Measurements from ENCODE around the gene NKAIN2.
"Not testable (repeated sequence)": the region's sequence is repeated elsewhere in the genome, so short reads cannot be mapped to it uniquely, and the experiment has no call there.

Gene NKAIN2

GRCh38 chr6:124658053-124658452 lies 854.4 kb downstream of the NKAIN2 start:
- DNase-seq, result no peak

DNA sequence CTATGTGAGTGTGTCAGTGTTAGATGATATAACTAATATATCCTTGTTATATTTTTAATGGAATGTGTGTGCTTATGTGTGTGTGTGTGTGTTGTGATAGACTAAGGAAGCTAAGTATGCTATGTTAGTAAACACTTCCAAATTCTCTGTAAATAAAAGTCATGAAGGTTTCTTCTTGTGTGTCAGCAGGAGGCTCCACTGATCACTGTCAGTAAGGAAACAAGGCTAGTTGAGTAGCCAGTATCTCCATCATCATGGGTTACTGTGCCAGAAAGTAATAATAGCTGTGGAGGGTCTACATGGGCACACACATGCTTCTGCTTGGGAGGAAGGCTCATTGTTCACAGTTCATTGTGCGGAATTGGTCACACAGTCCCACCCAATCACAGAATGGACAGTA lies 855.8 kb downstream of the NKAIN2 start:
- DNase-seq, result no peak

- no peak for DNase-seq
Measured at GRCh38 chr6:124660185-124660584, 856.5 kb downstream of the NKAIN2 start.

DNA sequence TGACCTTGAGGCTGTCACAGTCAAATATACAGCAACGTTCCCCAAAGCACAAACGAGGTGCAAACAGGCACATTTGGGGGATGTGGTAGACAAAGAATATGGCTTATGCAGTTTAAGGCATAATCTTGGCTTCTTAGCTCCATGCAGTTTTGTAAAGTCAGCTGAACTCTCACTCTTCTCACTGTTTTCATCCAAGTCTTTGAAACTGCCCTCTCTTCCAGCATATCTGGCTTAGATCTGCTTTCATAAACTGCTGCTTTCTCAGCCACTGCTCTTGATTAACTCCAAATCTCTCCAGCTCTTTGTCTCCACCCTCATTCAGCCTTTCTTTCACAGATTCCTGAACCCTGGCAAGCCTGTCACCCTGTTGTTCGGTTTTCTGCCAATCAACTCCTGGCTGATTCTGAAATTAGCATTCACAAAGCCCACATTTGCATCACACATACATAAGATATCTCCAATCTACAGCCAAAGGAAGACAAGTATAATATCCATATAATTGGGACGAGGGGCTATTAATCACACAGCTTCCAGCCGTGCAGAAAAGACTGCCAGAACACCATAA lies 857.5 kb downstream of the NKAIN2 start:
- no peak for DNase-seq

- no peak for DNase-seq
Measured at GRCh38 chr6:124668028-124668427, 864.4 kb downstream of the NKAIN2 start.

GRCh38 chr6:124669713-124670480 lies 866.2 kb downstream of the NKAIN2 start:
- DNase-seq, result no peak

DNA sequence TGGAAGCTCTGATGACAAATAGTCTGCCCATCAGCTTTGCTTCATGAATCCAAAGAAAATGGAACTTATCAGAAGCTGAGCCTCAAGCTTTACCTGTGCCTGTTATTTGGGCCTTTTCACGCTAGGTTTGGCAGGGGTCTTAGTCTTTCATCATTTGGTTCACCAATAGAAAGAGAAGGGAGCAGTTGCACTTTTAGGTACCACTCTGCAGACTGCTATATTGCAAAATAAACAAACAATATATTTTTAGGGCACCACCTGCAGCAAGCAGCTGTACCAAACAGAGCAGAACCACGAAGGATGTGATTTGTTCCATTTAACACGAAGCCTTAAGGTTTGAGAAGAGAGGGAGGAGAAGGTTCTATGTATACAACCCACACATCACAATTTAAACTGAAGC lies 867.1 kb downstream of the NKAIN2 start:
- DNase-seq, result no peak

- no peak for DNase-seq
Measured at GRCh38 chr6:124671324-124671723, 867.7 kb downstream of the NKAIN2 start.

DNA sequence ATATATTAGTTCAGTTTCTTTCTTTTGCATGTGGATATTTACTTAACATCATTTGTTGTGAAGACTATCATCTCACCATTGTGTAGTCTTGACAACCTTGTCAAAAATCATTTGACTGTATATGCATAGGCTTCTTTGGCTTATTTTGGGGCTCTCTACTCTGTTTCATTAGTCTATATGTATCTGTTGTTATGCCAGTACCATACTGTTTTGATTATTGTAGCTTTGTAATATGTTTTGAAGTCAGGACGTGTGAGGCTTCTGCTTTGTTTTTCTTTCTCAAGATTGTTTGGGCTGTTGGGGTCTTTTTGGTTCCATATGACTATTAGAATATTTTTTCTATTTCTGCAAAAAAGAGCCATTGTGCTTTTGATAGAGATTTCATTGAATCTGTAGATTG lies 870.4 kb downstream of the NKAIN2 start:
- no peak for DNase-seq

DNA sequence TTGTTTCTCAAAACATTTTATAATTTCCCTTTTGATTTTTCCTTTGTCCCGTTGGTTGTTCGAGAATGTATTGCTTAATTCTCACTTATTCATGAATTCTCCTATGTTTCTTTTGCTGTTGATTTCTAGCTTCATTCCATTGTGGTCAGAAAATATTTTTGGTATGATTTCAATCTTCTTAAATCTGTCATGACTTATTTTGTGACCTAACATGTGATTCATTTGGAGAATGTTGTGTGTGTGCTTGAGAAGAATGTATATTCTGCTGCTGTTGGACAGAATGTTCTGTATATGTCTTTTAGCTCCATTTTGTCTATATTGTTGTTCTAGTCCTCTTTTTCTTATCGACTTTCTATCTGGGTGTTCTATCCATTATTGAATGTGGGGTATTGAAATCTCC lies 872.4 kb downstream of the NKAIN2 start:
- DNase-seq, result no peak

DNA sequence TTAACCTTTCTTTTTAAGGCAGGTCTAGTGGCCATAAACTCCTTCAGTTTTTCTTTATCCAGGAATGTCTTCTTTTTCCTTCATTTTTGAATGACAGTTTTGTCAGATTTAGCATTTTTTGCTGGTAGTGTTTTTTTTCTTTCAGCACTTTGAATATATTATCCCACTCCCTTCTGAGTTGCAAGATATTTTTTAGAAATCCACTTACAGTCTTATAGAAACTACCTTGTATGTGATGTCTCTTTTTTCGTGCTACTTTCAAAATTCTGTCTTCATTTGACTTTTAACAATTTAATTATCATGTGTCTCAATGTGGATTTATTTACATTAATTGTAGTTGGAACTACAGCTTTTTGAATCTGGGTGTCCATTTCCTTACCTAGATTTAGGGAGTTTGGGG lies 874.2 kb downstream of the NKAIN2 start:
- no peak for DNase-seq

DNA sequence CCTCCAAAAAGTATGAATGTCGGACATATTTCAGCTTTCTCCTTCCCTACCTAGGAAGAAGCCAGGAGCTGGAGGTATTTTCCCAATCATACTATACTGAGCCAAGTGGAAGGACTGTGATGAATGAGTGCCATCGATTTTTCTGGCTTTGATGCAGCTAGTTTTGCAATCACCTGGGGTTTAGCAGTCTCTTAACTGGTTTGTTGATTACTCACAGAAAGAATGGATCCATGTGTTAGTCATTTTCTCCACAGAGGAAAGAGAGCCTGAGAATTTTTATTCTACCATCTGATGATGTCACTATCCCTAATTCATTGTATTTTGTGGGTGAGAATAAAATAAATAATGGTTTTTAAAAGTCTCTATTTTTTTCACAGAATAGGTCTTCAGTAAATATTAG lies 875.7 kb downstream of the NKAIN2 start:
- DNase-seq, result no peak

DNA sequence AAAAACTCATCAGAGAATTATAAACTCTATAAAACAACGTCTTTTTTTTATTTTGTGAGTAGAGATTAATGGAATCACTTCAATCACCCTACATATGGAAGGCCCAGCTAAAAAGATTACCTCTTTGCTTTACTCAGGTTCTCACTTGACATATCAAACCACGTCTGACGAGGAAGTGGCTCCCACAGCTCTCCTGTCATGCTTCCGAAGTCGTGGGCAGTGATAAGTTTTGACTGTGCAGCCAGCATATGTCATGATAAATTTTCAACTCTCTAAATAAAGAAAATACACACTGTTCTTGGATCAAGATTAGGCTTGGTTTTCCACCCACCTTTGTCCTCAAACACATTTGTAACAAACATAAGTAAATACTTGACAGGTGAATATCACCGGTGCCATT lies 879.1 kb downstream of the NKAIN2 start:
- DNase-seq, result no peak

- DNase-seq, result no peak
Measured at GRCh38 chr6:124683507-124683906, 879.8 kb downstream of the NKAIN2 start.

- DNase-seq, result no peak
Measured at GRCh38 chr6:124684621-124685020, 881.0 kb downstream of the NKAIN2 start.

GRCh38 chr6:124688369-124688768 lies 884.7 kb downstream of the NKAIN2 start:
- DNase-seq, result no peak

DNA sequence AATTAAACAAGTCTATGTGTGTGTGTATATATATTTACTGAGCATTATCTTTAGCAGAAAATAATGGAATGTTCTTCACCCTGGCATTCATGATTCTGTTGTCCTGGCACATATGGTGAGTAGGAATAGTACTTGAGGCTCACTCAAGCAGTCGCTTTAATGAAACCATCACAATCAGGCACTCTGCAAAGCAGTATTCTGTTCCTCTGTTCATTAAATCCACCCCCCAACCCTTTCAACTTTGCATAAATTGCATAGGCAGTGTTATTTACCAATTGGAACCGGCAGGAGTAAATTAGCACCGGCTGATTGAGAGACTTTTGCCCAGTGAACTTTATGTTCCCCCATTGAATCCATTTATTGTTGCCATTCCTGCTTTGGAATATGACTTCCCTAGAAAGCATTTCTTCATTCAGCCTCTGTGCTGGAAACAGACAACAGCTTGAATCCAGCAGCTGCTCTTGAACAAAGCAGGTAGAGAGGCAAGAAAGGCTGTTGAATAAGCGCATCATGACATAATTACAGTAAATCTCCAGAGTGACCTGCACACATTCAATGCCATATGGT lies 890.6 kb downstream of the NKAIN2 start:
- no peak for DNase-seq

- DNase-seq, result no peak
Measured at GRCh38 chr6:124699038-124699437, 895.4 kb downstream of the NKAIN2 start.

- DNase-seq, result no peak
Measured at GRCh38 chr6:124703541-124703940, 899.9 kb downstream of the NKAIN2 start.

GRCh38 chr6:124712532-124712931 lies 908.9 kb downstream of the NKAIN2 start:
- DNase-seq, result not testable (repeated sequence)

- DNase-seq, result no peak
Measured at GRCh38 chr6:124714728-124715127, 911.1 kb downstream of the NKAIN2 start.

DNA sequence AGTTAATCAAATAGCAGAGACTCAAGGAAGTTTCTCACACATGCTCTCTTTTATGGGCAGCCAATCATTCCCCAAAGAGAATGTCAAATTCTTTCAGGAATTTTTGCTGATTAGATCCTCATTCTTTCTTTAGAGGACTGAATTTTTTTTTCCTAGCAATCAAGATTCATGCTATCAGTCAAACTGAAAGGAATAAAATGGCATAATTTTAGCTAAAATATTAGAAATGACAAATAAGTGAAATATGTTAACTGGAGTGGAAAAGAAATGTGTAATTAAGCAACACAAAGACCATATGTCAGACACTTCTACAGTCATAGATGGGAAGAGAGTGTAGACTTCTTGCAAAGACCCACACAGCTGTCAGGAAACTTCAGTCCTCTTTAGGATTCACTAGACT lies 916.2 kb downstream of the NKAIN2 start:
- no peak for DNase-seq

- no peak for DNase-seq
Measured at GRCh38 chr6:124721331-124721730, 917.7 kb downstream of the NKAIN2 start.

DNA sequence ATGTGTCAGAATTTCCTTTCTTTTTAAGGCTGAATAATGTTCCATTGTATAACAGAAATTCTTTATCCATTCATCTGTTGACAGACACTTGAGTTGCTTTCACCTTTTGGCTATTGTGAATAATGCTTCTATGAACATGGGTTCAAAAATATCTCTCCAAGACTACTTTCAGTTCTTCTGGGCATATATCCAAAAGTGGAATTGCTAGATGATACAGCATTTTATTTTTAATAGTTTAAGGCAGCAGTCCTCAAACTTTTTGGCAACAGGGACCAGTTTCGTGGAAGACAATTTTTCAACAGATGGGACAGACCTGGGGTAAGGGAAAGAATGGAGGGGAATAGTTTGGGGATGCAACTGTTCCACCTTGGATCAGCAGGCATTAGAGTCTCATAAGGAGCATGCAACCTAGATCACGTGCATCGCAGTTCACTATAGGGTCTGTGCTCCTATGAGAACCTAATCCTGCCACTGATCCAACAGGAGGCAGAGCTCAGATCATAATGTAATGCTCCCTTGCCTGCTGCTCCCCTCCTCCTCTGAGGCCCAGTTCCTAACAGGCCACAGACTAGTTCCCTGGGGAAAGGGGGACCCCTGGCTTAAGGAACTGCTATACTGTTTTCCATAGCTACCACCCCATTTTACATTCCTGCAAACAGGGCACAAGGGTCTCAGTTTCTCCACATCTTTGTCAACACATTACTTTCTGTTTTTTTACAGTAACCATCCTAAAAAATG lies 918.6 kb downstream of the NKAIN2 start:
- no peak for DNase-seq
